ENCODE results near the gene ARAP3. TPM values are rescaled to one million over a fixed set of nuclear protein-coding genes. Genes with fewer than 3 reads are reported as not detected.

The ARAP3 gene
- total RNA-seq, 1 experiment from 2014 or later: 17.5 TPM

- CTCF ChIA-PET: no interaction called here
- TF ChIP-seq, protein P1, sequence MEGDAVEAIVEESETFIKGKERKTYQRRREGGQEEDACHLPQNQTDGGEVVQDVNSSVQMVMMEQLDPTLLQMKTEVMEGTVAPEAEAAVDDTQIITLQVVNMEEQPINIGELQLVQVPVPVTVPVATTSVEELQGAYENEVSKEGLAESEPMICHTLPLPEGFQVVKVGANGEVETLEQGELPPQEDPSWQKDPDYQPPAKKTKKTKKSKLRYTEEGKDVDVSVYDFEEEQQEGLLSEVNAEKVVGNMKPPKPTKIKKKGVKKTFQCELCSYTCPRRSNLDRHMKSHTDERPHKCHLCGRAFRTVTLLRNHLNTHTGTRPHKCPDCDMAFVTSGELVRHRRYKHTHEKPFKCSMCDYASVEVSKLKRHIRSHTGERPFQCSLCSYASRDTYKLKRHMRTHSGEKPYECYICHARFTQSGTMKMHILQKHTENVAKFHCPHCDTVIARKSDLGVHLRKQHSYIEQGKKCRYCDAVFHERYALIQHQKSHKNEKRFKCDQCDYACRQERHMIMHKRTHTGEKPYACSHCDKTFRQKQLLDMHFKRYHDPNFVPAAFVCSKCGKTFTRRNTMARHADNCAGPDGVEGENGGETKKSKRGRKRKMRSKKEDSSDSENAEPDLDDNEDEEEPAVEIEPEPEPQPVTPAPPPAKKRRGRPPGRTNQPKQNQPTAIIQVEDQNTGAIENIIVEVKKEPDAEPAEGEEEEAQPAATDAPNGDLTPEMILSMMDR (IDR thresholded peaks at IDR 0.05; ENCODE audit: unreplicated experiment): no peak
- Mint-ChIP-seq H3K27me3 (ENCODE audit: unreplicated experiment) (peaks cover 33% of the 10 kb centered on the region), H3K27ac (ENCODE audit: unreplicated experiment) (no peak overlapping the region), H3K9me3 (ENCODE audit: low read depth, unreplicated experiment) (no peaks in the 10 kb centered on the region), H3K36me3 (ENCODE audit: insufficient read depth, unreplicated experiment) (no peaks in the 10 kb centered on the region), H3K4me3 (ENCODE audit: low read depth, unreplicated experiment) (no peak overlapping the region), H3K4me1 (ENCODE audit: low read depth, unreplicated experiment) (no peaks in the 10 kb centered on the region)
- DNase-seq: no peak
- BruUV-seq (replicated peaks): no TSS peak
- intact Hi-C loops (cut with micrococcal nuclease; ENCODE audit: unreplicated experiment): no loop called here
Observed at GRCh38 chr5:141705469-141705868, 23.4 kb upstream of the ARAP3 start.

DNA sequence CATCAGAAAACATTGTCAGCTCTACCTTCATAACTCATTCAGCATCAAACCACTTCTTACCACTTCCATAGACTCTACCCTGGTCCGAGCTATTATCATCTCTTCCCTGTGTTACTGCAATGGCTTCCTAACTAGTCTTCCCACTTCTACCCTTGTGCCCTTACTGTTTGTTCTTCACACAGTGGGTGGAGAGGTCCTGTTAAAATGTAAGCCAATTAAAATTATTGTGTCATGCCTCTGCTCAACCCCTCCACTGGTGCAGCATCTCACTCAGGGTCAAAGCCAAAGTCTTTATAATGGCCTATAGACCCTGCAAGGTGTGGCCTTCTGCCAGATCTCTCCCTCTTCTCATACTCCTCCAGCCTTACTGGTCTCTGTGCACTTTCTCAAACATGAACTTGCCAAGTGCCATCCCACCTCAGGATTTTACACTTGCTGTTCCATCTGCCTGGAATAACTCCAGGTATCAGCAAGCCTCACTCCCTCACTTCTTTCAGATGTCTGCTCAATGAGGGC, 22.8 kb upstream of the ARAP3 start:
- TF ChIP-seq, protein P1 (IDR thresholded peaks at IDR 0.05; ENCODE audit: unreplicated experiment): no peak
- CTCF ChIA-PET: interaction anchor here (0.6 to 1.8 kb wide), 3 partner anchors 11 to 546 kb away, joined by 3 to 6 read pairs (median 3); partner anchors contain the start of gene PCDH1
- intact Hi-C loops (cut with micrococcal nuclease; ENCODE audit: unreplicated experiment): loop anchor here (5.0 kb wide), 1 partner anchor 52 kb away; no protein-coding TSS in a partner anchor
- H3K9me3 Mint-ChIP-seq (ENCODE audit: low read depth, unreplicated experiment): no peaks in the 10 kb centered on the region
- H3K27me3 Mint-ChIP-seq (ENCODE audit: unreplicated experiment): peaks cover 33% of the 10 kb centered on the region
- no peak overlapping the region for H3K4me3 Mint-ChIP-seq (ENCODE audit: low read depth, unreplicated experiment)
- no peak for DNase-seq
- no TSS peak for BruUV-seq (replicated peaks)
- no peak overlapping the region for H3K27ac Mint-ChIP-seq (ENCODE audit: unreplicated experiment)
- H3K4me1 Mint-ChIP-seq (ENCODE audit: low read depth, unreplicated experiment): no peaks in the 10 kb centered on the region
- H3K36me3 Mint-ChIP-seq (ENCODE audit: insufficient read depth, unreplicated experiment): no peaks in the 10 kb centered on the region

GRCh38 chr5:141703133-141703561, 21.1 kb upstream of the ARAP3 start:
- Mint-ChIP-seq H3K4me3 (ENCODE audit: low read depth, unreplicated experiment) (peak overlapping the region; percentile 58), H3K27ac (ENCODE audit: unreplicated experiment) (no peak overlapping the region), H3K36me3 (ENCODE audit: insufficient read depth, unreplicated experiment) (no peaks in the 10 kb centered on the region), H3K4me1 (ENCODE audit: low read depth, unreplicated experiment) (no peaks in the 10 kb centered on the region), H3K27me3 (ENCODE audit: unreplicated experiment) (peaks cover 36% of the 10 kb centered on the region), H3K9me3 (ENCODE audit: low read depth, unreplicated experiment) (no peaks in the 10 kb centered on the region)
- TF ChIP-seq, protein P1 (IDR thresholded peaks at IDR 0.05; ENCODE audit: unreplicated experiment): no peak
- no TSS peak for BruUV-seq (replicated peaks)
- no peak for DNase-seq
- intact Hi-C loops (cut with micrococcal nuclease; ENCODE audit: unreplicated experiment): loop anchor here (5.0 kb wide), 1 partner anchor 54 kb away; no protein-coding TSS in a partner anchor
- CTCF ChIA-PET: interaction anchor here (0.6 to 1.8 kb wide), 11 partner anchors 10 to 258 kb away, joined by 3 to 11 read pairs (median 4); partner anchors contain the start of genes DELE1 and PCDH1

DNA sequence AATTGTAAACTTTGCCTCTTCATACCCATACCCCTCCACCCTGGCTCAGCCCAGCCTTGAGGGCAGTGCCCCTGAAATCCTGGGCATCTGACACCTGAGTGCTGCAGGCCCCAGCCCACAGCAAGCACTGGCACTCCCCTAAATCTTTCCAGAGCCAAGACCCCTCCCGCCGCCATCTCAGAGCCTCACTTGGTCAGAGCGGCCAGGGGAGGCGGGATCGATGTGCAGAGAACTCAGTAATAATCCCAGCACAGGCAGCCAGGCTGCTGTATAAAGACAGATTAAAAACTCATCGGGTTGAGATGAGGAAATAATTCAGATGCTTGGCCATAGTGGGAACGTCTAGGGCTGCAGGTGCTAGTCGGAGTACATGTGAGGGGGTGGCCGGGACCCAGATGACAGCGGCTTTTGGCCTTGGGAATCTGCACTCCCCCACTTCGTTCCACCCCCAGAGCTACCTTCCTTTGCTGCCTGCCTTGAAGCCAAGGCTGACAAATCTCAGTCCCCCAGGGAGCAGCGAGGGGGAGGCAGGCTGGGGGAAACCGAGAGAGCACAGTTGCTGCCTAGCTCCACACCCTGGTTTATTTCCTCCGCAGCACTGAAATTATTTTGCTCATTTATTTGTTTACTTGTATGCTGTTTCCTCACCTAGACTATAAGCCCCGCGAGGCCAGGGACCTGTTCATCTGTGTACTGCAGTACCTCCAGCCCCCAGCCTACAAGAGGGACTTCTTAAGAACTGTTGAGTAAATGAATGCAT, 19.5 kb upstream of the ARAP3 start:
- no peaks in the 10 kb centered on the region for H3K36me3 Mint-ChIP-seq (ENCODE audit: insufficient read depth, unreplicated experiment)
- intact Hi-C loops (cut with micrococcal nuclease; ENCODE audit: unreplicated experiment): loop anchor here (1.0 to 5.0 kb wide), 3 partner anchors 56 to 178 kb away; no protein-coding TSS in a partner anchor
- H3K4me1 Mint-ChIP-seq (ENCODE audit: low read depth, unreplicated experiment): peaks cover 2% of the 10 kb centered on the region
- no peaks in the 10 kb centered on the region for H3K9me3 Mint-ChIP-seq (ENCODE audit: low read depth, unreplicated experiment)
- BruUV-seq (replicated peaks): no TSS peak
- TF ChIP-seq, protein P1 (IDR thresholded peaks at IDR 0.05; ENCODE audit: unreplicated experiment): no peak
- CTCF ChIA-PET: interaction anchor here (0.7 to 2.0 kb wide), 7 partner anchors 9 to 259 kb away, joined by 3 to 9 read pairs (median 4); partner anchors contain the start of gene DELE1
- peak overlapping the region; percentile 58 for H3K4me3 Mint-ChIP-seq (ENCODE audit: low read depth, unreplicated experiment)
- peaks cover 51% of the 10 kb centered on the region for H3K27me3 Mint-ChIP-seq (ENCODE audit: unreplicated experiment)
- DNase-seq: no peak
- H3K27ac Mint-ChIP-seq (ENCODE audit: unreplicated experiment): no peak overlapping the region
